ENCODE results near the gene JARID2. TPM values are rescaled to one million over a fixed set of nuclear protein-coding genes. Genes with fewer than 3 reads are reported as not detected.

The JARID2 gene
- polyA plus RNA-seq, 1 experiment, result 9.7 TPM

DNA sequence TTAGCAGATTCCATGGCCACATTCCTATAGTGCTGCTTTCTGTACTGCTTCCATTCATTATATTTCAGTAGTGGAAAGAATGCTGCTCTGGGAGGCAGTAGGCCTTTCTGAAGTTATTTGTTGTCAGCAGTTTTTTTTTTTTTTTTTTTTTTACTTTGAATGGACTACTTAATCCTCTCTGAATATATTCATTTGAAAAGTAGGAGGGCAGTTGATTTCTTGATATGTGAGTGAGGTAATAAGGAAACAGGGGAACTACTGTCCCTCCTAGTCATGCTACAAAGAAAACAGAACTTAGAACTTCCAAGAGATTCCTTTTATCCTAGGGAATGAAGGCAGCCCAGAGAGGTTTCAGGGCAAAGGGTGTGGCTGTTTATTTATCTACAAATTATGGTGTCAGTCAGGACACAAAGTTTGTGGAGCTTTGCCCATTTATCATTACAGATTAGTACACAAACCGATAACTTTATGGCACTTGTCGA lies 155.9 kb downstream of the JARID2 start:
- TF ChIP-seq, protein P1, sequence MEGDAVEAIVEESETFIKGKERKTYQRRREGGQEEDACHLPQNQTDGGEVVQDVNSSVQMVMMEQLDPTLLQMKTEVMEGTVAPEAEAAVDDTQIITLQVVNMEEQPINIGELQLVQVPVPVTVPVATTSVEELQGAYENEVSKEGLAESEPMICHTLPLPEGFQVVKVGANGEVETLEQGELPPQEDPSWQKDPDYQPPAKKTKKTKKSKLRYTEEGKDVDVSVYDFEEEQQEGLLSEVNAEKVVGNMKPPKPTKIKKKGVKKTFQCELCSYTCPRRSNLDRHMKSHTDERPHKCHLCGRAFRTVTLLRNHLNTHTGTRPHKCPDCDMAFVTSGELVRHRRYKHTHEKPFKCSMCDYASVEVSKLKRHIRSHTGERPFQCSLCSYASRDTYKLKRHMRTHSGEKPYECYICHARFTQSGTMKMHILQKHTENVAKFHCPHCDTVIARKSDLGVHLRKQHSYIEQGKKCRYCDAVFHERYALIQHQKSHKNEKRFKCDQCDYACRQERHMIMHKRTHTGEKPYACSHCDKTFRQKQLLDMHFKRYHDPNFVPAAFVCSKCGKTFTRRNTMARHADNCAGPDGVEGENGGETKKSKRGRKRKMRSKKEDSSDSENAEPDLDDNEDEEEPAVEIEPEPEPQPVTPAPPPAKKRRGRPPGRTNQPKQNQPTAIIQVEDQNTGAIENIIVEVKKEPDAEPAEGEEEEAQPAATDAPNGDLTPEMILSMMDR (IDR thresholded peaks at IDR 0.05; ENCODE audit: low read depth, low read length), result no peak
- POLR2A ChIA-PET, result no interaction called here
- CTCF ChIA-PET, result no interaction called here

DNA sequence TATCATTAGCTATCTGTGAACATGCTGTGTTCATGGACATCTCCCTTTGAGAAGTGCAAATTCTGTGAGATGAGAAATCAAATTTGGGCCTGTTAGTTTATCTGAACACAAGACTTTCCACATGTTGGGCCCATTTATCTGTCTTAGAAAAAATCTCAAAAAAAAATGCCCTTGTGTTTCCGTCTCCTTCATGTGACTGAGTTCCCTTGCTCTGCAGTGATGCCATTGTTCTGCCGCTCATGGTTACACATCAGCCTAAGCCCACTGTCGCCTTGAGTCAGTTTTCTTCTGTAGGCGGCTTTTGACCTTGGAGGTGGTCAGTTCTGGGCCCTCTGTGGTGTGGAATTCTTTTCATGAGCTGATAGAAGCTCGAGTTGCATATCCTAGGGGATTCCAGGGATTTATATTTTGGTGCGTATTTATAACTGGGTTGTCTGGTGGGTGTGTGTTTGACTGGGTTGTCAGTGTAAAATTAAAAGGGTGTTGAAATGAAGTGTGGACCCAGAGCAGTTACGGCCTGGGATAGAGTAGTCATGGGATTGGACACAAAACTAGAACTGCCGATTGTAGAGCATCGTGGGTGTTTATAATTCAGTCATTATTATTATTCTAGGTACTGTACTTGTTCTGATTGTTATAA lies 156.7 kb downstream of the JARID2 start:
- TF ChIP-seq, protein P1 (IDR thresholded peaks at IDR 0.05; ENCODE audit: low read depth, low read length), result no peak
- POLR2A ChIA-PET, result no interaction called here
- CTCF ChIA-PET, result no interaction called here
- Histone ChIP-seq H3K27me3 (ENCODE audit: control insufficient read depth, insufficient read depth, low read length) (no peaks in the 10 kb centered on the region), H3K27ac (ENCODE audit: low read depth, low read length) (no peak overlapping the region), H3K4me3 (ENCODE audit: low read depth, low read length) (no peak overlapping the region), H3K9me3 (ENCODE audit: control insufficient read depth, insufficient read depth, low read length) (no peaks in the 10 kb centered on the region)
- DNase-seq (ENCODE audit: low read depth, low spot score), result no peak

More for the DNA sequence above, 155.9 kb downstream of the JARID2 start:
- H3K4me3 ChIP-seq (ENCODE audit: low read depth, low read length), result no peak overlapping the region
- no peaks in the 10 kb centered on the region for H3K9me3 ChIP-seq (ENCODE audit: control insufficient read depth, insufficient read depth, low read length)
- H3K27me3 ChIP-seq (ENCODE audit: control insufficient read depth, insufficient read depth, low read length), result no peaks in the 10 kb centered on the region
- H3K27ac ChIP-seq (ENCODE audit: low read depth, low read length), result no peak overlapping the region
- no peak for DNase-seq (ENCODE audit: low read depth, low spot score)

DNA sequence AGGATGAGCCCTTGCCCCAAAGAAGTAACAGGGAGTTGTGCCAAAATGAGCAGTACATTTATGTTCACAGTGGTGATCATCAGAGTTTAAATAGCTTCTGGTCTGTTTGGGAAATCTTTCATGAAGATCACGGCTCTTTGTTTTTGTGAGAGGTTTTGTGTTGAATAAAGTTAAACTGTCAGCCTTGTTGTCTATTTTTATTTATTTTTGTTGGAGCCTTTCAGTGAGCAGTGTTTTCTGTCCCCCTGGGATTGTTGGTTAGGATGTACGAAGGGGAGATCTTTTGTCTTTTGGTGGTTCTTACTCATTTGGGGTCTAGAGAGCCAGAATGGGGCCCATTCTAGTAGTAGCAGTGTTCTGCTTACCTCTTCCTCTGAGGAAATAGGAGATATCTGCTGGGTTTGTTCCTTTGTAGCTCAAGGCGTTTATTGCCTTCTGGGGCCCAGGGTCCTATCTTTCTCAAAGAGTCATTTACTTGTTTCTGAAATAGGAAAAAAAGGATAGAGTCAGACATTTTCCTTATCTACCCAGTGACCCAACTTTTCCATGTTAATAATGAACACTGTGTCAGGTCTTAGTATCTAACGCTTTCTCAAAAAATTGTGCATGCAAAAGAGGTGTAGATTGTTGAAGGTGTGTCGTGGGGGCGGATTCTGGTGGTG lies 157.4 kb downstream of the JARID2 start:
- ChIA-PET CTCF (no interaction called here), POLR2A (no interaction called here)
- H3K9me3 ChIP-seq (ENCODE audit: control insufficient read depth, insufficient read depth, low read length), result no peaks in the 10 kb centered on the region
- H3K27ac ChIP-seq (ENCODE audit: low read depth, low read length), result no peak overlapping the region
- no peaks in the 10 kb centered on the region for H3K27me3 ChIP-seq (ENCODE audit: control insufficient read depth, insufficient read depth, low read length)
- no peak for DNase-seq (ENCODE audit: low read depth, low spot score)
- TF ChIP-seq, protein P1 (IDR thresholded peaks at IDR 0.05; ENCODE audit: low read depth, low read length), result no peak
- H3K4me3 ChIP-seq (ENCODE audit: low read depth, low read length), result no peak overlapping the region

DNA sequence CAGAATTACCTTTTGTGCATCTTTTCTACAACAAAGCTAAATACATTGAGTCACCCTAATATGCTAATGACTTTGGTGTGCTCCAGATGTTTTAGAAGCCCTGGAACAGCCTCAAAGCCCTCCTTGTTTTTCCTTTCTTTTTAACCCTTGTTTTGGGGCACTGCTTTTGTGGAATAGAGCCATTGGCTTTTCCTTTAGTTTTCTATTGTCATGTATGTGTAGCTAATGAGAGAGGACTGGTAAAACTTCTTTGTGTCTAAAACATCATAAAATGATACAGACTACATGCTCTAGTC lies 158.8 kb downstream of the JARID2 start:
- H3K4me3 ChIP-seq (ENCODE audit: low read depth, low read length), result no peak overlapping the region
- POLR2A ChIA-PET, result interaction anchor here (0.6 kb wide), 1 partner anchor 72 kb away, joined by 3 read pairs; no protein-coding TSS in a partner anchor
- H3K27me3 ChIP-seq (ENCODE audit: control insufficient read depth, insufficient read depth, low read length), result no peaks in the 10 kb centered on the region
- DNase-seq (ENCODE audit: low read depth, low spot score), result no peak
- TF ChIP-seq, protein P1 (IDR thresholded peaks at IDR 0.05; ENCODE audit: low read depth, low read length), result no peak
- no peak overlapping the region for H3K27ac ChIP-seq (ENCODE audit: low read depth, low read length)
- CTCF ChIA-PET, result interaction anchor here (0.7 to 1.0 kb wide), 2 partner anchors 36 to 313 kb away, joined by 3 read pairs; no protein-coding TSS in a partner anchor
- H3K9me3 ChIP-seq (ENCODE audit: control insufficient read depth, insufficient read depth, low read length), result no peaks in the 10 kb centered on the region
